IMR-90 (cell line): ENCODE data around the gene TCHH. TPM values are rescaled to one million over a fixed set of nuclear protein-coding genes. Genes with fewer than 3 reads are reported as not detected.

Experiments
- ATAC-seq: fragments of 200-7000 bp; cut with Tn5 transposase; 2 replicates; pipeline ENCODE4 v1.9.1; 2020; ENCODE audit warnings: low read depth, mild to moderate bottlenecking, moderate library complexity
- BruUV-seq: library from RNA; stranded (reverse); fragments of 400-500 nt; replicated peaks from 2 replicates; lab custom pipeline; 2021; lab: Mats Ljungman, UMichigan
- CTCF ChIA-PET: fragments of 300-600 bp; formaldehyde crosslinking; extraction: SDS; loops from one replicate; lab custom pipeline; 2021; ENCODE audit warnings: antibody characterized with exemption; lab: Yijun Ruan, JAX
- POLR2A ChIA-PET: fragments of 300-600 bp; sonication (Branson Sonifier 250); formaldehyde crosslinking; loops from one replicate; lab custom pipeline; 2022; ENCODE audit warnings: antibody characterized with exemption; ENCODE audit not compliant: unreplicated experiment; lab: Charles Lee
- DNase-seq: peaks from one replicate; pipeline ENCODE4 v3.0.0; 2013
- H2AFZ ChIP-seq: replicated peaks from 2 replicates; pipeline ENCODE3; 2013; ENCODE audit warnings: low read length, mild to moderate bottlenecking; ENCODE audit not compliant: poor library complexity
- H2AK5ac ChIP-seq: 2 replicates; pipeline ENCODE4 v1.6.1; 2013; ENCODE audit warnings: low read depth, low read length, inconsistent platforms
- H2AK9ac ChIP-seq: replicated peaks from 2 replicates; pipeline ENCODE3; 2013; ENCODE audit warnings: mild to moderate bottlenecking, low read depth, low read length, moderate library complexity; ENCODE audit not compliant: poor library complexity
- H2BK120ac ChIP-seq: 2 replicates; pipeline ENCODE4 v1.6.1; 2013; ENCODE audit warnings: low read depth, low read length, inconsistent platforms
- H2BK15ac ChIP-seq: 3 replicates; pipeline ENCODE4 v1.6.1; 2013; ENCODE audit warnings: low read depth, low read length, inconsistent platforms
- H2BK20ac ChIP-seq: 2 replicates; pipeline ENCODE4 v1.6.1; 2013; ENCODE audit warnings: low read depth, mild to moderate bottlenecking, inconsistent platforms, low read length, moderate library complexity
- H2BK5ac ChIP-seq: 2 replicates; pipeline ENCODE4 v1.6.1; 2013; ENCODE audit warnings: mild to moderate bottlenecking, low read depth, low read length, inconsistent platforms; ENCODE audit not compliant: poor library complexity, severe bottlenecking
- H3K14ac ChIP-seq: replicated peaks from 2 replicates; pipeline ENCODE4 v1.6.1; 2013; ENCODE audit warnings: low read depth, low read length, inconsistent platforms
- H3K18ac ChIP-seq: 2 replicates; pipeline ENCODE4 v1.6.1; 2013; ENCODE audit warnings: low read depth, low read length, control low read depth
- H3K23ac ChIP-seq: 2 replicates; pipeline ENCODE4 v1.6.1; 2013; ENCODE audit warnings: low read depth, low read length, inconsistent platforms
- H3K27ac ChIP-seq: 2 replicates; pipeline ENCODE4 v1.5.1; 2013; ENCODE audit warnings: mild to moderate bottlenecking, control low read depth, low read length; ENCODE audit not compliant: insufficient read depth
- H3K27me3 ChIP-seq: 2 replicates; pipeline ENCODE4 v1.6.1; 2013; ENCODE audit warnings: low read length; ENCODE audit not compliant: control insufficient read depth, insufficient read depth
- H3K36me3 ChIP-seq: 2 replicates; pipeline ENCODE4 v1.6.1; 2013; ENCODE audit warnings: low read length, mixed read lengths; ENCODE audit not compliant: control insufficient read depth, insufficient read depth
- H3K4ac ChIP-seq: 2 replicates; pipeline ENCODE4 v1.6.1; 2013; ENCODE audit warnings: low read depth, low read length, inconsistent platforms
- H3K4me1 ChIP-seq: 2 replicates; pipeline ENCODE4 v1.6.1; 2013; ENCODE audit warnings: low read length, mixed read lengths; ENCODE audit not compliant: control insufficient read depth, insufficient read depth
- H3K4me2 ChIP-seq: 2 replicates; pipeline ENCODE4 v1.6.1; 2013; ENCODE audit warnings: low read depth, mild to moderate bottlenecking, control low read depth, low read length, moderate library complexity
- H3K4me3 ChIP-seq: 2 replicates; pipeline ENCODE4 v1.5.1; 2013; ENCODE audit warnings: low read depth, mild to moderate bottlenecking, control low read depth, low read length, moderate library complexity; ENCODE audit not compliant: insufficient read depth
- H3K56ac ChIP-seq: 2 replicates; pipeline ENCODE4 v1.6.1; 2013; ENCODE audit warnings: low read length, inconsistent platforms; ENCODE audit not compliant: insufficient read depth; ENCODE audit errors: extremely low read depth
- H3K79me1 ChIP-seq, 2 experiments: 2 replicates each; pipeline ENCODE4 v1.6.1; 2013; ENCODE audit warnings: low read length in 2 of 2, inconsistent platforms in 1 of 2, low read depth in 1 of 2
- H3K9ac ChIP-seq: 2 replicates; pipeline ENCODE4 v1.6.1; 2013; ENCODE audit warnings: low read depth, low read length, control low read depth
- H3K9me1 ChIP-seq: 2 replicates; pipeline ENCODE4 v1.6.1; 2013; ENCODE audit warnings: low read length, inconsistent platforms; ENCODE audit not compliant: insufficient read depth
- H3K9me3 ChIP-seq: 2 replicates; pipeline ENCODE4 v1.6.1; 2013; ENCODE audit warnings: low read length; ENCODE audit not compliant: control insufficient read depth, insufficient read depth
- H4K20me1 ChIP-seq: 2 replicates; pipeline ENCODE4 v1.6.1; 2013; ENCODE audit warnings: low read length, inconsistent platforms; ENCODE audit not compliant: insufficient read depth
- H4K5ac ChIP-seq: 2 replicates; pipeline ENCODE4 v1.6.1; 2013; ENCODE audit warnings: mild to moderate bottlenecking, low read depth, low read length, control low read depth
- H4K8ac ChIP-seq, 2 experiments: 2 replicates each; pipeline ENCODE4 v1.6.1; 2013; ENCODE audit warnings: low read depth in 2 of 2, low read length in 2 of 2, control low read depth in 1 of 2, inconsistent platforms in 1 of 2
- H4K91ac ChIP-seq: 2 replicates; pipeline ENCODE4 v1.6.1; 2013; ENCODE audit warnings: low read depth, low read length, inconsistent platforms; ENCODE audit not compliant: insufficient read depth
- BHLHE40 ChIP-seq: fragments of 150-350 bp; IDR thresholded peaks from 2 replicates; pipeline ENCODE4 v1.6.1; 2016; ENCODE audit warnings: mild to moderate bottlenecking, low read depth, low read length
- CEBPB ChIP-seq: IDR thresholded peaks from 2 replicates; pipeline ENCODE4 v1.6.1; 2012; ENCODE audit warnings: low read depth, low read length, improper control_type of control experiment
- CHD1 ChIP-seq: IDR thresholded peaks from 2 replicates; pipeline ENCODE4 v1.6.1; 2012; ENCODE audit warnings: low read depth, low read length, improper control_type of control experiment
- ELK1 ChIP-seq: fragments of 150-350 bp; IDR thresholded peaks from 2 replicates; pipeline ENCODE4 v1.6.1; 2016; ENCODE audit warnings: low read depth, mild to moderate bottlenecking, low read length, moderate library complexity, borderline replicate concordance
- FOS ChIP-seq: fragments of 150-350 bp; IDR thresholded peaks from 2 replicates; pipeline ENCODE4 v1.6.1; 2016; ENCODE audit warnings: low read depth, low read length
- MAFK ChIP-seq: IDR thresholded peaks from 2 replicates; pipeline ENCODE4 v1.6.1; 2012; ENCODE audit warnings: low read depth, low read length, improper control_type of control experiment
- MAZ ChIP-seq: IDR thresholded peaks from 2 replicates; pipeline ENCODE4 v1.6.1; 2012; ENCODE audit warnings: low read depth, mild to moderate bottlenecking, low read length, improper control_type of control experiment, moderate library complexity, borderline replicate concordance
- MXI1 ChIP-seq: IDR thresholded peaks from 2 replicates; pipeline ENCODE4 v1.6.1; 2012; ENCODE audit warnings: low read depth, mild to moderate bottlenecking, low read length, moderate library complexity, borderline replicate concordance
- POLR2A ChIP-seq: IDR thresholded peaks from 2 replicates; pipeline ENCODE4 v1.6.1; 2012; ENCODE audit warnings: mild to moderate bottlenecking, low read depth, low read length
- RAD21 ChIP-seq: IDR thresholded peaks from 2 replicates; pipeline ENCODE4 v1.6.1; 2012; ENCODE audit warnings: low read length, improper control_type of control experiment
- RCOR1 ChIP-seq: IDR thresholded peaks from 2 replicates; pipeline ENCODE4 v1.6.1; 2012; ENCODE audit warnings: mild to moderate bottlenecking, low read length, improper control_type of control experiment; ENCODE audit not compliant: insufficient replicate concordance
- RFX5 ChIP-seq: IDR thresholded peaks from 2 replicates; pipeline ENCODE4 v1.8.0; 2012; ENCODE audit warnings: low read depth, mild to moderate bottlenecking, low read length, moderate library complexity
- SMC3 ChIP-seq: fragments of 150-350 bp; IDR thresholded peaks from 2 replicates; pipeline ENCODE4 v1.6.1; 2016; ENCODE audit warnings: low read depth, mild to moderate bottlenecking, antibody characterized with exemption, low read length, moderate library complexity
- USF2 ChIP-seq: fragments of 150-350 bp; IDR thresholded peaks from 2 replicates; pipeline ENCODE4 v1.6.1; 2017; ENCODE audit warnings: mild to moderate bottlenecking, antibody characterized with exemption, low read length, low read depth
- WGBS, 2 experiments: methylation state at CpG; one replicate each; pipeline versions ENCODE4 v1.1.5 to v1.1.7; 2013; ENCODE audit warnings: missing lambda C conversion rate in 2 of 2; ENCODE audit not compliant: insufficient read length in 1 of 2; ENCODE audit errors: extremely low coverage in 2 of 2; 5-methylcytosine and 5-hydroxymethylcytosine counted together
- dilution Hi-C: fragments of 300-500 bp; cut with HindIII; formaldehyde crosslinking; loops from one replicate; pipeline ENCODE4 v1.14.3; 2018; ENCODE audit warnings: low sequenced_read_pairs; ENCODE audit not compliant: unreplicated experiment
- in situ Hi-C: fragments of 300-500 bp; cut with MboI; formaldehyde crosslinking; loops from 3 replicates; pipeline ENCODE4 v1.14.3; 2019; ENCODE audit warnings: low sequenced_read_pairs, inconsistent platforms, mixed read lengths
- intact Hi-C: fragments of 100-400 bp; cut with micrococcal nuclease; formaldehyde crosslinking; loops from 2 replicates; pipeline ENCODE4 v1.10.0; 2022
- polyA plus RNA-seq, 3 experiments: library from polyadenylated mRNA; depleted of rRNA; stranded (reverse); fragments of >200 nt; gene quantifications; 2 replicates each; pipeline ENCODE4 v1.2.3, GENCODE V29; 2012; ENCODE audit warnings: low replicate concordance in 1 of 3
- total RNA-seq: library from RNA; depleted of rRNA; stranded (reverse); fragments of >200 nt; gene quantifications from 2 replicates; pipeline ENCODE4 v1.2.3, GENCODE V29; 2012

Gene TCHH
- total and polyA plus RNA-seq, 2 of the 4 experiments (the other 2 are of a cell fraction) = not detected

GRCh38 chr1:152112101-152112884 lies 3.0 kb downstream of the TCHH start:
- no peak overlapping the region for H3K23ac ChIP-seq
- H4K5ac ChIP-seq = no peak overlapping the region
- H3K4me1 ChIP-seq = peaks cover 3% of the 10 kb centered on the region; the same call in 1 of the 2 replicates
- peak overlapping the region; percentile 38 for H3K4me2 ChIP-seq
- ChIA-PET POLR2A (no interaction called here), CTCF (no interaction called here)
- BruUV-seq = no TSS peak
- H2AFZ ChIP-seq = peak overlapping the region; percentile 73
- no peak overlapping the region for H2BK15ac ChIP-seq
- no peak overlapping the region for H3K14ac ChIP-seq
- H3K9me3 ChIP-seq = peaks cover 19% of the 10 kb centered on the region
- TF ChIP-seq USF2 = no peak
- TF ChIP-seq RCOR1 = no peak
- TF ChIP-seq CEBPB = no peak
- no peak for TF ChIP-seq MAZ
- TF ChIP-seq POLR2A = no peak
- no peak for TF ChIP-seq BHLHE40
- TF ChIP-seq MAFK = no peak
- no peak for TF ChIP-seq RAD21
- no peak for TF ChIP-seq MXI1
- TF ChIP-seq SMC3 = no peak
- no peak for TF ChIP-seq ELK1
- TF ChIP-seq CHD1 = no peak
- TF ChIP-seq RFX5 = no peak
- TF ChIP-seq FOS = no peak
- H3K79me1 ChIP-seq = no peaks in the 10 kb centered on the region
- no peak overlapping the region for H2AK5ac ChIP-seq
- no peak overlapping the region for H2BK20ac ChIP-seq
- no peak overlapping the region for H3K18ac ChIP-seq
- H2BK5ac ChIP-seq = no peak overlapping the region
- no peak overlapping the region; the same call in 1 of the 2 replicates for H3K4me3 ChIP-seq
- 3% methylated on average over 36 of the region's 53 CpGs; no CpG with 5 or more reads in 1 of the 2 experiments for WGBS, 2 experiments
- dilution Hi-C loops = no loop called here
- no peak overlapping the region for H3K9ac ChIP-seq
- H3K36me3 ChIP-seq = no peaks in the 10 kb centered on the region
- DNase-seq (peak; percentile 7), ATAC-seq (no peak)
- H3K9me1 ChIP-seq = no peaks in the 10 kb centered on the region
- H3K27me3 ChIP-seq = peaks cover 61% of the 10 kb centered on the region
- no peak overlapping the region for H2AK9ac ChIP-seq
- intact Hi-C loops = loop anchor here (5.0 kb wide), 1 partner anchor 60 kb away; no protein-coding TSS in a partner anchor
- no peaks in the 10 kb centered on the region; the same call in 1 of the 2 replicates for H4K20me1 ChIP-seq
- no peak overlapping the region for H4K91ac ChIP-seq
- no peak overlapping the region for H3K4ac ChIP-seq
- in situ Hi-C loops = no loop called here
- no peak overlapping the region for H3K27ac ChIP-seq
- no peak overlapping the region for H4K8ac ChIP-seq
- H3K56ac ChIP-seq = no peak overlapping the region
- no peak overlapping the region for H2BK120ac ChIP-seq
